OCI-LY7 (cell line): ENCODE results near the gene EPHB1. TPM values are rescaled to one million over a fixed set of nuclear protein-coding genes. Genes with fewer than 3 reads are reported as not detected.

Source experiments
- BruUV-seq: library from RNA; stranded (reverse); fragments of 400-500 nt; replicated peaks from 2 replicates; lab custom pipeline; 2021; lab: Mats Ljungman, UMichigan
- CTCF ChIA-PET: fragments of 300-600 bp; sonication (Branson Sonifier 250); formaldehyde crosslinking; loops from one replicate; lab custom pipeline; 2022; ENCODE audit warnings: antibody characterized with exemption; ENCODE audit not compliant: unreplicated experiment; lab: Charles Lee
- POLR2A ChIA-PET: fragments of 300-600 bp; sonication (Branson Sonifier 250); formaldehyde crosslinking; loops from one replicate; lab custom pipeline; 2022; ENCODE audit warnings: antibody characterized with exemption; lab: Charles Lee
- DNase-seq: peaks from one replicate; pipeline ENCODE4 v3.0.0-alpha.2; 2015; ENCODE audit warnings: low spot score
- H2AFZ ChIP-seq: fragments of 200-600 bp; sonication (generic), shearing (Covaris generic); 2 replicates; pipeline ENCODE4 v1.6.1; 2014; ENCODE audit warnings: mild to moderate bottlenecking, antibody characterized with exemption, low read length, moderate library complexity
- H3K27ac ChIP-seq: fragments of 200-600 bp; sonication (generic); 2 replicates; pipeline ENCODE4 v1.5.1; 2014; ENCODE audit warnings: mixed run types, low read depth, mild to moderate bottlenecking, moderate library complexity, low read length, inconsistent platforms; ENCODE audit not compliant: poor library complexity, severe bottlenecking
- H3K36me3 ChIP-seq: fragments of 200-600 bp; sonication (generic); 2 replicates; pipeline ENCODE4 v1.6.1; 2014; ENCODE audit warnings: mild to moderate bottlenecking, antibody characterized with exemption, low read length, moderate library complexity, mixed read lengths; ENCODE audit not compliant: insufficient read depth
- H3K4me1 ChIP-seq: fragments of 200-600 bp; sonication (generic); 2 replicates; pipeline ENCODE4 v1.5.1; 2014; ENCODE audit warnings: mild to moderate bottlenecking, low read length; ENCODE audit not compliant: insufficient read depth, poor library complexity, severe bottlenecking
- H3K4me2 ChIP-seq: fragments of 200-600 bp; sonication (generic); 2 replicates; pipeline ENCODE4 v1.6.1; 2014; ENCODE audit warnings: mild to moderate bottlenecking, low read length
- H3K4me3 ChIP-seq: fragments of 200-600 bp; sonication (generic); 2 replicates; pipeline ENCODE4 v1.5.1; 2014; ENCODE audit warnings: mild to moderate bottlenecking, low read depth, low read length; ENCODE audit not compliant: poor library complexity, severe bottlenecking
- H3K79me2 ChIP-seq: fragments of 200-600 bp; sonication (generic); 2 replicates; pipeline ENCODE4 v1.6.1; 2016; ENCODE audit warnings: low read depth, mild to moderate bottlenecking, low read length, moderate library complexity, mixed read lengths; ENCODE audit not compliant: insufficient read depth
- H3K9me2 ChIP-seq: fragments of 200-600 bp; sonication (generic); 2 replicates; pipeline ENCODE4 v1.6.1; 2016; ENCODE audit warnings: mild to moderate bottlenecking, low read length, mixed read lengths; ENCODE audit not compliant: insufficient read depth
- H3K9me3 ChIP-seq: fragments of 200-600 bp; sonication (generic); 2 replicates; pipeline ENCODE4 v1.6.1; 2014; ENCODE audit warnings: mild to moderate bottlenecking, mixed run types, low read length, mixed read lengths
- H4K20me1 ChIP-seq: fragments of 200-600 bp; sonication (generic); 2 replicates; pipeline ENCODE4 v1.6.1; 2014; ENCODE audit warnings: mild to moderate bottlenecking, antibody characterized with exemption, low read length, moderate library complexity, mixed read lengths; ENCODE audit not compliant: insufficient read depth
- EZH2phosphoT487 ChIP-seq: fragments of 200-600 bp; sonication (generic); IDR thresholded peaks from 2 replicates; pipeline ENCODE4 v1.6.1; 2018; ENCODE audit warnings: low read depth, borderline replicate concordance, mild to moderate bottlenecking, mixed run types, antibody characterized with exemption, low read length, moderate library complexity, mixed read lengths
- intact Hi-C: fragments of 100-400 bp; cut with micrococcal nuclease; formaldehyde crosslinking; loops from one replicate; pipeline ENCODE4 v1.10.0; 2022; ENCODE audit not compliant: unreplicated experiment
- total RNA-seq, 2 experiments: library from RNA; depleted of rRNA in 1 of 2; stranded (reverse); fragments of >200 nt in 1 of 2; shearing (Covaris generic) in 1 of 2; gene quantifications; 2 replicates each; pipeline ENCODE4 v1.2.3, GENCODE V29; 2014 to 2022
- TF ChIP-seq, protein P1 (sequence below): fragments of 200-600 bp; sonication (generic); conservative IDR thresholded peaks from 2 replicates; pipeline ENCODE4 v1.5.1; 2014; ENCODE audit warnings: mild to moderate bottlenecking, antibody characterized with exemption, low read length, moderate library complexity, mixed read lengths

The EPHB1 gene
- total RNA-seq, 2 experiments from 2014 or later, result 0.54 to 1.3 TPM

DNA sequence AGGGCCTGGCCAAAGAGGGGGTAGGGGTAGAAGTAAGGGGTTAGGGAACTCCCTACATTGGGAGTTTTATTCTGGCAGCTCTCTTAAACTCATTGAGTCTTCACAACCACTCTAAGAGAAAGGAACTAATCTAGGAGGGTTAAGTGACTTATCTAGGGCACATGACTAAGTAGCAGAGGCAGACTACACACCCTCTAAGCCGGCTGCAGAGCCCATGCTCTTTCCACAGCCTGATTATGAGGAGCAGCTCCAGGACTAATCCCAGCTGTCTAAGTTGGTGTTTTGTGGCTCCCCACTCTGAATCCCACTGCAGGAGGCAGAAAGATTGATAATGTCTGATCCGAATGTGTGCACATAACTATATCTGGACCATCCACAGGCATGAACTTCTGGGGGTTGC is 374.6 kb downstream of the EPHB1 start:
- no peaks in the 10 kb centered on the region for H3K9me2 ChIP-seq
- no peaks in the 10 kb centered on the region for H3K4me1 ChIP-seq
- no peak for DNase-seq
- H2AFZ ChIP-seq, result no peak overlapping the region
- no peak overlapping the region for H3K4me2 ChIP-seq
- H3K27ac ChIP-seq, result no peak overlapping the region
- TF ChIP-seq, protein P1, sequence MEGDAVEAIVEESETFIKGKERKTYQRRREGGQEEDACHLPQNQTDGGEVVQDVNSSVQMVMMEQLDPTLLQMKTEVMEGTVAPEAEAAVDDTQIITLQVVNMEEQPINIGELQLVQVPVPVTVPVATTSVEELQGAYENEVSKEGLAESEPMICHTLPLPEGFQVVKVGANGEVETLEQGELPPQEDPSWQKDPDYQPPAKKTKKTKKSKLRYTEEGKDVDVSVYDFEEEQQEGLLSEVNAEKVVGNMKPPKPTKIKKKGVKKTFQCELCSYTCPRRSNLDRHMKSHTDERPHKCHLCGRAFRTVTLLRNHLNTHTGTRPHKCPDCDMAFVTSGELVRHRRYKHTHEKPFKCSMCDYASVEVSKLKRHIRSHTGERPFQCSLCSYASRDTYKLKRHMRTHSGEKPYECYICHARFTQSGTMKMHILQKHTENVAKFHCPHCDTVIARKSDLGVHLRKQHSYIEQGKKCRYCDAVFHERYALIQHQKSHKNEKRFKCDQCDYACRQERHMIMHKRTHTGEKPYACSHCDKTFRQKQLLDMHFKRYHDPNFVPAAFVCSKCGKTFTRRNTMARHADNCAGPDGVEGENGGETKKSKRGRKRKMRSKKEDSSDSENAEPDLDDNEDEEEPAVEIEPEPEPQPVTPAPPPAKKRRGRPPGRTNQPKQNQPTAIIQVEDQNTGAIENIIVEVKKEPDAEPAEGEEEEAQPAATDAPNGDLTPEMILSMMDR, result no peak
- TF ChIP-seq EZH2phosphoT487, result no peak
- intact Hi-C loops, result no loop called here
- ChIA-PET POLR2A (interaction anchor here (0.5 to 0.6 kb wide), 2 partner anchors 221 to 282 kb away, joined by 3 read pairs; no protein-coding TSS in a partner anchor), CTCF (no interaction called here)
- no peak overlapping the region for H3K4me3 ChIP-seq
- no peaks in the 10 kb centered on the region for H4K20me1 ChIP-seq
- H3K79me2 ChIP-seq, result no peaks in the 10 kb centered on the region
- no peaks in the 10 kb centered on the region for H3K9me3 ChIP-seq
- BruUV-seq, result no TSS peak
- no peaks in the 10 kb centered on the region for H3K36me3 ChIP-seq

- TF ChIP-seq EZH2phosphoT487, result no peak
- TF ChIP-seq, protein P1, result no peak
- Histone ChIP-seq H3K4me2 (no peak overlapping the region), H2AFZ (no peak overlapping the region), H3K4me3 (no peak overlapping the region), H4K20me1 (no peaks in the 10 kb centered on the region), H3K9me3 (no peaks in the 10 kb centered on the region), H3K9me2 (no peaks in the 10 kb centered on the region), H3K36me3 (no peaks in the 10 kb centered on the region), H3K79me2 (no peaks in the 10 kb centered on the region), H3K27ac (no peak overlapping the region), H3K4me1 (no peaks in the 10 kb centered on the region)
- intact Hi-C loops, result no loop called here
- POLR2A ChIA-PET, result no interaction called here
- BruUV-seq, result no TSS peak
- no peak for DNase-seq
- CTCF ChIA-PET, result no interaction called here
Measured at GRCh38 chr3:135170732-135171131, 375.7 kb downstream of the EPHB1 start.

GRCh38 chr3:135172191-135172869 is 377.3 kb downstream of the EPHB1 start:
- Histone ChIP-seq H3K9me2 (no peaks in the 10 kb centered on the region), H3K36me3 (no peaks in the 10 kb centered on the region), H4K20me1 (no peaks in the 10 kb centered on the region), H3K27ac (no peak overlapping the region), H3K79me2 (no peaks in the 10 kb centered on the region), H2AFZ (no peak overlapping the region), H3K4me2 (no peak overlapping the region), H3K9me3 (no peaks in the 10 kb centered on the region), H3K4me1 (no peaks in the 10 kb centered on the region), H3K4me3 (no peak overlapping the region)
- ChIA-PET POLR2A (interaction anchor here (1.1 kb wide), 1 partner anchor 10 kb away, joined by 4 read pairs; no protein-coding TSS in a partner anchor), CTCF (no interaction called here)
- BruUV-seq, result no TSS peak
- TF ChIP-seq, protein P1, result no peak
- TF ChIP-seq EZH2phosphoT487, result no peak
- intact Hi-C loops, result no loop called here
- no peak for DNase-seq
